WTC11 (cell line): ENCODE results near the gene NCF4.

Experiments
- ATF3 ChIP-seq: sonication (generic); formaldehyde crosslinking; conservative IDR thresholded peaks from 2 replicates; pipeline ENCODE4 v1.8.1; 2022; ENCODE audit warnings: mild to moderate bottlenecking, missing genetic modification reagents
- CBFB ChIP-seq: sonication (generic); formaldehyde crosslinking; IDR thresholded peaks from 2 replicates; pipeline ENCODE4 v1.8.1; 2022; ENCODE audit warnings: mild to moderate bottlenecking, low read depth, missing genetic modification reagents
- CTCF ChIP-seq: fragments of 200-600 bp; IDR thresholded peaks from 2 replicates; pipeline ENCODE4 v1.8.0; 2022; ENCODE audit warnings: antibody characterized with exemption
- HMGXB4 ChIP-seq: sonication (generic); formaldehyde crosslinking; IDR thresholded peaks from 2 replicates; pipeline ENCODE4 v1.8.1; 2023; ENCODE audit warnings: mild to moderate bottlenecking, moderate library complexity, missing genetic modification reagents
- ZNF532 ChIP-seq: fragments of 250-450 bp; sonication (Bioruptor Pico); IDR thresholded peaks from 2 replicates; pipeline ENCODE4 v1.9.0; 2021; ENCODE audit warnings: mild to moderate bottlenecking, borderline replicate concordance

GRCh38 chr22:36886016-36886415 is 25.2 kb downstream of the NCF4 start:
- TF ChIP-seq CBFB (no peak), CTCF (no peak), ZNF532 (no peak), ATF3 (CRISPR knock-in tag) (no peak), HMGXB4 (CRISPR knock-in tag) (no peak)
